Measurements from ENCODE around the gene TBC1D10A.

TBC1D10A gene

GRCh38 chr22:30320021-30320556, 6.7 kb downstream of the TBC1D10A start:
- DNase-seq (ENCODE audit: low read depth): no peak

- DNase-seq (ENCODE audit: low read depth): no peak
These were observed 7.8 kb downstream of the TBC1D10A start for GRCh38 chr22:30318799-30319419.

GRCh38 chr22:30317778-30318177, 9.0 kb downstream of the TBC1D10A start:
- DNase-seq (ENCODE audit: low read depth): no peak

GRCh38 chr22:30315962-30316576, 10.7 kb downstream of the TBC1D10A start:
- DNase-seq (ENCODE audit: low read depth): no peak

- DNase-seq (ENCODE audit: low read depth): no peak
These were observed 11.8 kb downstream of the TBC1D10A start for GRCh38 chr22:30314915-30315314.

GRCh38 chr22:30313527-30314363, 13.0 kb downstream of the TBC1D10A start:
- no peak for DNase-seq (ENCODE audit: low read depth)

- peak; percentile 86 for DNase-seq (ENCODE audit: low read depth)
These were observed 14.7 kb downstream of the TBC1D10A start for GRCh38 chr22:30312053-30312452.

GRCh38 chr22:30310881-30311771, 15.6 kb downstream of the TBC1D10A start:
- peak; percentile 76 for DNase-seq (ENCODE audit: low read depth)

- no peak for DNase-seq (ENCODE audit: low read depth)
These were observed 16.6 kb downstream of the TBC1D10A start for GRCh38 chr22:30309951-30310741.

GRCh38 chr22:30308518-30309230, 18.1 kb downstream of the TBC1D10A start:
- no peak for DNase-seq (ENCODE audit: low read depth)

GRCh38 chr22:30308093-30308492, 18.6 kb downstream of the TBC1D10A start:
- DNase-seq (ENCODE audit: low read depth): no peak

- DNase-seq (ENCODE audit: low read depth): no peak
These were observed 19.6 kb downstream of the TBC1D10A start for GRCh38 chr22:30307041-30307574.

GRCh38 chr22:30306627-30307011, 20.1 kb downstream of the TBC1D10A start:
- no peak for DNase-seq (ENCODE audit: low read depth)

GRCh38 chr22:30305906-30306626, 20.7 kb downstream of the TBC1D10A start:
- no peak for DNase-seq (ENCODE audit: low read depth)

GRCh38 chr22:30305519-30305905, 21.2 kb downstream of the TBC1D10A start:
- DNase-seq (ENCODE audit: low read depth): no peak

- DNase-seq (ENCODE audit: low read depth): peak; percentile 69
These were observed 22.1 kb downstream of the TBC1D10A start for GRCh38 chr22:30304495-30305244.

GRCh38 chr22:30302810-30303138, 24.0 kb downstream of the TBC1D10A start:
- DNase-seq (ENCODE audit: low read depth): no peak

- DNase-seq (ENCODE audit: low read depth): peak; percentile 69
These were observed 24.5 kb downstream of the TBC1D10A start for GRCh38 chr22:30301995-30302809.

Data from stromal cell of bone marrow (primary cell).